Uterus (tissue), 2 donors: Measurements from ENCODE around the gene TJP2.

ENCODE experiments used
- POLR2A ChIP-seq, 2 donors: fragments of 450-650 bp; IDR thresholded peaks; one replicate each; pipeline ENCODE4 v1.6.1; 2016; ENCODE audit warnings: antibody characterized with exemption in 2 of 2, mild to moderate bottlenecking in 1 of 2, moderate library complexity in 1 of 2
- TF ChIP-seq, protein P1 (sequence below), 4 experiments: fragments of 200-600 bp in 2 of 4; fragments of 450-650 bp in 2 of 4; sonication (generic) in 2 of 4; IDR thresholded peaks; one replicate each; pipeline ENCODE4 v1.5.1; 2016 to 2019; ENCODE audit warnings: antibody characterized with exemption in 4 of 4, mild to moderate bottlenecking in 2 of 4, moderate library complexity in 1 of 4

- TF ChIP-seq, protein P1, sequence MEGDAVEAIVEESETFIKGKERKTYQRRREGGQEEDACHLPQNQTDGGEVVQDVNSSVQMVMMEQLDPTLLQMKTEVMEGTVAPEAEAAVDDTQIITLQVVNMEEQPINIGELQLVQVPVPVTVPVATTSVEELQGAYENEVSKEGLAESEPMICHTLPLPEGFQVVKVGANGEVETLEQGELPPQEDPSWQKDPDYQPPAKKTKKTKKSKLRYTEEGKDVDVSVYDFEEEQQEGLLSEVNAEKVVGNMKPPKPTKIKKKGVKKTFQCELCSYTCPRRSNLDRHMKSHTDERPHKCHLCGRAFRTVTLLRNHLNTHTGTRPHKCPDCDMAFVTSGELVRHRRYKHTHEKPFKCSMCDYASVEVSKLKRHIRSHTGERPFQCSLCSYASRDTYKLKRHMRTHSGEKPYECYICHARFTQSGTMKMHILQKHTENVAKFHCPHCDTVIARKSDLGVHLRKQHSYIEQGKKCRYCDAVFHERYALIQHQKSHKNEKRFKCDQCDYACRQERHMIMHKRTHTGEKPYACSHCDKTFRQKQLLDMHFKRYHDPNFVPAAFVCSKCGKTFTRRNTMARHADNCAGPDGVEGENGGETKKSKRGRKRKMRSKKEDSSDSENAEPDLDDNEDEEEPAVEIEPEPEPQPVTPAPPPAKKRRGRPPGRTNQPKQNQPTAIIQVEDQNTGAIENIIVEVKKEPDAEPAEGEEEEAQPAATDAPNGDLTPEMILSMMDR (IDR thresholded peaks at IDR 0.05) = no peak
- no peak for TF ChIP-seq POLR2A (IDR thresholded peaks at IDR 0.05)
Observed at GRCh38 chr9:69215774-69216485, 41.9 kb downstream of the TJP2 start.
